Measurements from ENCODE around the gene ECD.
"Not testable (repeated sequence)": the region's sequence is repeated elsewhere in the genome, so short reads cannot be mapped to it uniquely, and the experiment has no call there.

The ECD gene

GRCh38 chr10:73161662-73162061 is 6.1 kb downstream of the ECD start:
- H3K4me3 ChIP-seq (ENCODE audit: low read depth, low read length), result no peak overlapping the region
- no peak for TF ChIP-seq CTCF (conservative IDR thresholded peaks at IDR 0.05; ENCODE audit: low read depth, low read length)
- DNase-seq (ENCODE audit: low read depth), result no peak

GRCh38 chr10:73161079-73161478 is 6.7 kb downstream of the ECD start:
- TF ChIP-seq CTCF (conservative IDR thresholded peaks at IDR 0.05; ENCODE audit: low read depth, low read length), result no peak
- DNase-seq (ENCODE audit: low read depth), result no peak
- H3K4me3 ChIP-seq (ENCODE audit: low read depth, low read length), result no peak overlapping the region

DNA sequence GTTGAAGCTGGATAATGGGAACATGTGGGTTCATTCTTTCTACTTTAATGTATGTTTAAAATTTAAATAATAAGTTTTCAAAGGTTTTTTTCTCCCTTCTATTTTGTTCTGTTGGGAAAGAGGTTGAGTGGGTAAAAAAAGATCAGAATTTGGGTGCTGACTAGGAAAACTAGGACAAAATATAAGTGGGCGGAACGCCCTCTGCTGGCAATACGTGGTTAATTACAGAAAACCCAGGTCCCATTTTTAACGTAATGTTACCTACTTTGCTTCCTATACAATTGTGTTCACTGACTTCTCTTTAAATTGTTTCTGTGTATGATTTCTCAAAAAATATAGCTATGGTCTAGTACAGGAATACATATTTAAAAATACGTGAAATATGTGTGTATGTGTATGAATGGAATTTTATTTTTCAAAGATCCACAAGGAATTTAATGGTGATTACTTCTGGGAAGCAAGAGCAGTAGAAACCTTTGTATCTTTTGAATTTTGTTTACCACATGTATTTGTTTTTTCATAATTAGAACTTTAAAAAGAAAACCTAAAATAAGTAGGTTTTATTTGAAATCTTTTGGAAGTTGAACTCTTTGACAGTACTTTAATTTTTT is 8.7 kb downstream of the ECD start:
- peak; percentile 70 for DNase-seq (ENCODE audit: low read depth)
- H3K4me3 ChIP-seq (ENCODE audit: low read depth, low read length), result no peak overlapping the region
- peak; percentile 76 for TF ChIP-seq CTCF (conservative IDR thresholded peaks at IDR 0.05; ENCODE audit: low read depth, low read length)

GRCh38 chr10:73156054-73156453 is 11.8 kb downstream of the ECD start:
- H3K4me3 ChIP-seq (ENCODE audit: low read depth, low read length), result no peak overlapping the region
- no peak for TF ChIP-seq CTCF (conservative IDR thresholded peaks at IDR 0.05; ENCODE audit: low read depth, low read length)
- DNase-seq (ENCODE audit: low read depth), result no peak

- H3K4me3 ChIP-seq (ENCODE audit: low read depth, low read length), result no peak overlapping the region
- no peak for DNase-seq (ENCODE audit: low read depth)
- TF ChIP-seq CTCF (conservative IDR thresholded peaks at IDR 0.05; ENCODE audit: low read depth, low read length), result no peak
Measured at GRCh38 chr10:73152009-73152408, 15.8 kb downstream of the ECD start.

- not testable (repeated sequence) for DNase-seq (ENCODE audit: low read depth); H3K4me3 ChIP-seq (ENCODE audit: low read depth, low read length)
Measured at GRCh38 chr10:73150633-73151413, 17.0 kb downstream of the ECD start.

DNA sequence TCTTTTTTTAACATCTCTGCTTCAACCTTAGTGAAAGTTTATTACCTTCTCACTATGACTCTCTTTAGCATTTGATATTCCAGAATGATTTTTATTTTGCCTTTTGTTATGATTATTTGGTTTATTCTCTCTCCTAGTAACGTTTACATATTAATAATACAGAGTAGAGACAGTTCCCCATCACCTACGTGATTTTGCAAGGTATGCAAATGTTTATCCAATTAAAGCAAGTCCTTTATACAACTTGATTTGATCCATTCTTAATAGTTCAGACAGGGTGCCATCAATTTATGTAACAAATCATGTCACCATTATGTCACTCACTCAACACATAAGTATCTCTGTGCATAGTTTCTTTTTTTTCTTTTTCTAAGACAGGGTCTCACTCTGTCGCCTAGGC is 26.2 kb downstream of the ECD start:
- no peak for DNase-seq (ENCODE audit: low read depth)
- H3K4me3 ChIP-seq (ENCODE audit: low read depth, low read length), result no peak overlapping the region

More for the DNA sequence above, 26.2 kb downstream of the ECD start:
- no peak for TF ChIP-seq CTCF (conservative IDR thresholded peaks at IDR 0.05; ENCODE audit: low read depth, low read length)

Data from choroid plexus epithelial cell (primary cell).